ENCODE results near the gene MFGE8. TPM values are rescaled to one million over a fixed set of nuclear protein-coding genes. Genes with fewer than 3 reads are reported as not detected.
"Not testable (repeated sequence)": the region's sequence is repeated elsewhere in the genome, so short reads cannot be mapped to it uniquely, and the experiment has no call there.

The MFGE8 gene
- total RNA-seq, 1 donor from 2014 or later: 113 TPM

GRCh38 chr15:88950600-88951160, 37.5 kb upstream of the MFGE8 start:
- H3K4me3 Mint-ChIP-seq: no peak overlapping the region
- no peaks in the 10 kb centered on the region for H3K9me3 Mint-ChIP-seq
- H3K27ac Mint-ChIP-seq (ENCODE audit: unreplicated experiment): no peak overlapping the region
- H3K36me3 Mint-ChIP-seq (ENCODE audit: low read depth): no peaks in the 10 kb centered on the region
- DNase-seq (ENCODE audit: low read depth, low spot score): no peak
- H3K27me3 Mint-ChIP-seq (ENCODE audit: low read depth): no peaks in the 10 kb centered on the region
- H3K4me1 Mint-ChIP-seq: peaks cover 7% of the 10 kb centered on the region
- TF ChIP-seq CTCF (conservative IDR thresholded peaks at IDR 0.05): no peak

- H3K36me3 Mint-ChIP-seq (ENCODE audit: low read depth): no peaks in the 10 kb centered on the region
- H3K27ac Mint-ChIP-seq (ENCODE audit: unreplicated experiment): peak overlapping the region; percentile 78
- DNase-seq (ENCODE audit: low read depth, low spot score): no peak
- peaks cover 7% of the 10 kb centered on the region for H3K4me1 Mint-ChIP-seq
- H3K9me3 Mint-ChIP-seq: no peaks in the 10 kb centered on the region
- H3K4me3 Mint-ChIP-seq: no peak overlapping the region
- no peaks in the 10 kb centered on the region for H3K27me3 Mint-ChIP-seq (ENCODE audit: low read depth)
- no peak for TF ChIP-seq CTCF (conservative IDR thresholded peaks at IDR 0.05)
These were observed 36.7 kb upstream of the MFGE8 start for GRCh38 chr15:88949734-88950400.

- Mint-ChIP-seq H3K36me3 (ENCODE audit: low read depth) (peaks cover 7% of the 10 kb centered on the region), H3K27ac (ENCODE audit: unreplicated experiment) (no peak overlapping the region), H3K4me3 (no peak overlapping the region), H3K27me3 (ENCODE audit: low read depth) (no peaks in the 10 kb centered on the region), H3K9me3 (peaks cover 11% of the 10 kb centered on the region), H3K4me1 (peaks cover 5% of the 10 kb centered on the region)
- no peak for TF ChIP-seq CTCF (conservative IDR thresholded peaks at IDR 0.05)
- DNase-seq (ENCODE audit: low read depth, low spot score): no peak
These were observed 27.0 kb upstream of the MFGE8 start for GRCh38 chr15:88940110-88940675.

- Mint-ChIP-seq H3K27me3 (ENCODE audit: low read depth) (no peaks in the 10 kb centered on the region), H3K4me1 (peaks cover 5% of the 10 kb centered on the region), H3K27ac (ENCODE audit: unreplicated experiment) (no peak overlapping the region), H3K36me3 (ENCODE audit: low read depth) (peaks cover 7% of the 10 kb centered on the region), H3K9me3 (peaks cover 11% of the 10 kb centered on the region), H3K4me3 (no peak overlapping the region)
- no peak for TF ChIP-seq CTCF (conservative IDR thresholded peaks at IDR 0.05)
- no peak for DNase-seq (ENCODE audit: low read depth, low spot score)
These were observed 26.3 kb upstream of the MFGE8 start for GRCh38 chr15:88939486-88939806.

- Mint-ChIP-seq H3K27ac (ENCODE audit: unreplicated experiment) (peak overlapping the region; percentile 43), H3K27me3 (ENCODE audit: low read depth) (no peaks in the 10 kb centered on the region), H3K4me1 (peaks cover 5% of the 10 kb centered on the region), H3K9me3 (peaks cover 11% of the 10 kb centered on the region), H3K36me3 (ENCODE audit: low read depth) (peaks cover 7% of the 10 kb centered on the region), H3K4me3 (no peak overlapping the region)
- no peak for DNase-seq (ENCODE audit: low read depth, low spot score)
- TF ChIP-seq CTCF (conservative IDR thresholded peaks at IDR 0.05): no peak
These were observed 25.8 kb upstream of the MFGE8 start for GRCh38 chr15:88938802-88939485.

GRCh38 chr15:88934449-88934848, 21.3 kb upstream of the MFGE8 start:
- not testable (repeated sequence) for H3K4me3 Mint-ChIP-seq; H3K27ac Mint-ChIP-seq (ENCODE audit: unreplicated experiment); H3K27me3 Mint-ChIP-seq (ENCODE audit: low read depth); H3K36me3 Mint-ChIP-seq (ENCODE audit: low read depth); H3K9me3 Mint-ChIP-seq; DNase-seq (ENCODE audit: low read depth, low spot score)
- peaks cover 13% of the 10 kb centered on the region for H3K4me1 Mint-ChIP-seq

Measured in neural crest cell (in vitro differentiated cells).